OCI-LY1 (cell line): ENCODE data around the gene XRRA1.
A peak's percentile ranks its signal among the peaks of the same experiment; 100 is the strongest.

ENCODE experiments used
- H2AFZ ChIP-seq: fragments of 200-600 bp; sonication (generic), shearing (Covaris generic); 2 replicates; pipeline ENCODE4 v1.6.0; 2014; ENCODE audit warnings: antibody characterized with exemption, mild to moderate bottlenecking, low read length
- H3F3A ChIP-seq: fragments of 200-600 bp; sonication (generic), shearing (Covaris generic); 2 replicates; pipeline ENCODE4 v1.6.0; 2014; ENCODE audit warnings: mild to moderate bottlenecking, antibody characterized with exemption, low read length, moderate library complexity; ENCODE audit not compliant: insufficient read depth
- H3K27ac ChIP-seq: fragments of 200-600 bp; sonication (generic); 2 replicates; pipeline ENCODE4 v1.5.1; 2014; ENCODE audit warnings: low read length, mixed run types, mild to moderate bottlenecking, low read depth; ENCODE audit not compliant: poor library complexity, severe bottlenecking
- H3K27me3 ChIP-seq: fragments of 200-600 bp; sonication (generic); 2 replicates; pipeline ENCODE4 v1.6.0; 2014; ENCODE audit warnings: antibody characterized with exemption, mild to moderate bottlenecking, low read length, moderate library complexity; ENCODE audit not compliant: insufficient read depth
- H3K36me3 ChIP-seq: fragments of 200-600 bp; sonication (generic); 2 replicates; pipeline ENCODE4 v1.6.1; 2014; ENCODE audit warnings: mild to moderate bottlenecking, antibody characterized with exemption, low read length, moderate library complexity, mixed read lengths; ENCODE audit not compliant: insufficient read depth
- H3K4me1 ChIP-seq: fragments of 200-600 bp; sonication (generic); 2 replicates; pipeline ENCODE4 v1.5.1; 2014; ENCODE audit warnings: mild to moderate bottlenecking, low read length, moderate library complexity; ENCODE audit not compliant: insufficient read depth, severe bottlenecking
- H3K4me2 ChIP-seq: fragments of 200-600 bp; sonication (generic), shearing (Covaris generic); 2 replicates; pipeline ENCODE4 v1.6.1; 2014; ENCODE audit warnings: low read length
- H3K4me3 ChIP-seq: fragments of 200-600 bp; sonication (generic); 2 replicates; pipeline ENCODE4 v1.5.1; 2014; ENCODE audit warnings: low read length, low read depth, mild to moderate bottlenecking, mixed read lengths; ENCODE audit not compliant: poor library complexity, severe bottlenecking
- H3K79me2 ChIP-seq: fragments of 200-600 bp; shearing (Covaris generic); 2 replicates; pipeline ENCODE4 v1.6.1; 2016; ENCODE audit warnings: mixed run types, low read length, mixed read lengths; ENCODE audit not compliant: insufficient read depth
- H3K9ac ChIP-seq: fragments of 200-600 bp; sonication (generic), shearing (Covaris generic); 2 replicates; pipeline ENCODE4 v1.6.1; 2014; ENCODE audit warnings: mild to moderate bottlenecking, low read length, mixed read lengths
- H3K9me2 ChIP-seq: fragments of 200-600 bp; sonication (generic), shearing (Covaris generic); 2 replicates; pipeline ENCODE4 v1.6.1; 2014; ENCODE audit warnings: low read depth, mild to moderate bottlenecking, low read length, mixed read lengths
- H3K9me3 ChIP-seq: fragments of 200-600 bp; shearing (Covaris generic); 2 replicates; pipeline ENCODE4 v1.6.1; 2014; ENCODE audit warnings: low read length, mixed read lengths
- H4K20me1 ChIP-seq: fragments of 200-600 bp; sonication (generic), shearing (Covaris generic); 2 replicates; pipeline ENCODE4 v1.6.0; 2016; ENCODE audit warnings: mild to moderate bottlenecking, low read length; ENCODE audit not compliant: insufficient read depth
- EZH2 ChIP-seq: fragments of 200-600 bp; sonication (generic), shearing (Covaris generic); IDR thresholded peaks from 2 replicates; pipeline ENCODE4 v1.8.0; 2017; ENCODE audit warnings: borderline replicate concordance, mixed run types, mild to moderate bottlenecking, antibody characterized with exemption, low read length, moderate library complexity, mixed read lengths
- TF ChIP-seq, protein P1 (sequence below): fragments of 200-600 bp; sonication (generic), shearing (Covaris generic); IDR thresholded peaks from 2 replicates; pipeline ENCODE4 v1.5.1; 2017; ENCODE audit warnings: mild to moderate bottlenecking, antibody characterized with exemption, low read length, moderate library complexity, mixed read lengths

XRRA1 gene

DNA sequence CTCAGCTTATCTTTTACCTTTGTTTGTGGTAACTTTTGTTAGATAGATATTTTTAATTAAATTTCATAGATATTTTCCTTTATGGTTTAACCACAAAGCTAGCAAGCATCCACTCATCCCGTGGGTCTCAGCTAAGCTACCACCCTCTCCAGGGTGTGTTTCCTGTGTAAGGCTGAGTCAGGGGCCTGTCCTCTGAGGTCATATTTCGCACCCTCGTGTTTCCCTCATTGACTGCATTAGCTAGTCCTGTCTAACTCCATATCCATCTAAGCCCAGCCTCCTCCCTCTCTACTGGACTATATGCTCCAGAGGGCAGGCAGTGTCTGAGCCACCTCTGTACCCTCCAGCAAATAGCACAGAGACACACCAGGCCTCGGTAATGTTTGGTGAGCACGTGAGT lies 16.7 kb downstream of the XRRA1 start:
- no peak overlapping the region for H3K27ac ChIP-seq
- H3K4me2 ChIP-seq = no peak overlapping the region

DNA sequence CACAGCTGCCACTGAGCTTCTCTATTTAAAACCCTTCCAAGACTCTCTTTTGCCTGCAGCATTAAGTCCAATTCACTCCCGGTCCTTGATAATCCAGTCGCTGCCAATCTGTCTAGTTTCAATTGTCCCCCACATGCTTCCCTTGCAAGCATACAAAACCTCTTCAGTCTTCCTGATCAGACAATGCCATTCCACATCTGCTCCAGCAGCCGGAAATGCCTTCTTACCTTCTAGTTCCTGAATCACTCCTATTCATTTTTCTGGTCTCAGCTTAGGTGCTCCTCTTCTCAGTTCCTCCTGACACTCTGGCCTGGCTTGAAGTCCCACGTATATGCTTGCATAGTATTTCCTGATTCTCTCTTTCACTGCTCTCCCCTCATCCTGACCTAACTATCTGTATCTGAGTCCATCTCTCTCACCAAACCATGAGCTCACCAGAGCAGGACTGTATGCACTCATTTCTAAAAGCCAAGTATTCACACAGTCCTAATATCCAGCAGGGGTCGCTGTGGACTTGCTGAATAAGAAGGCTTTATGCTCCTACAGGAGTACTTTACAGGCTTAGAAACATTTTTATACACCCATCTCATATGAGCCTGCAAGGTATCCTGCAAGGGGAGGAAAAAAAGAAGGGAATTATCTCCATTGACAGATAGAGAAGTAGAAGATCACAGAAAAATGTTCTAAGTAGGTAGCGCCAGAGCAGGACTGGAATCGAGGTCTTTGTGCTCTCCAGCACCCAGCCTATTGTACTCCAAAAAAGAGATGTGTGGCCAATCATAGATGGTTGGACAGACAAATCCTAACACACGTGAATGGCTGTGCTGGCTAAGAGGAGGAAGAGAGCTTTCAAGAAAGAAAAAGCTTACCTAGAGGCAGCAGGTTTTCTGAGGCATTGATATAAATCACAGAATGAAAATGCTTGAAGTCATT lies 19.2 kb downstream of the XRRA1 start:
- no peaks in the 10 kb centered on the region for H4K20me1 ChIP-seq
- H3K4me2 ChIP-seq = no peak overlapping the region
- H3K36me3 ChIP-seq = peaks cover 57% of the 10 kb centered on the region
- H2AFZ ChIP-seq = no peak overlapping the region
- TF ChIP-seq, protein P1, sequence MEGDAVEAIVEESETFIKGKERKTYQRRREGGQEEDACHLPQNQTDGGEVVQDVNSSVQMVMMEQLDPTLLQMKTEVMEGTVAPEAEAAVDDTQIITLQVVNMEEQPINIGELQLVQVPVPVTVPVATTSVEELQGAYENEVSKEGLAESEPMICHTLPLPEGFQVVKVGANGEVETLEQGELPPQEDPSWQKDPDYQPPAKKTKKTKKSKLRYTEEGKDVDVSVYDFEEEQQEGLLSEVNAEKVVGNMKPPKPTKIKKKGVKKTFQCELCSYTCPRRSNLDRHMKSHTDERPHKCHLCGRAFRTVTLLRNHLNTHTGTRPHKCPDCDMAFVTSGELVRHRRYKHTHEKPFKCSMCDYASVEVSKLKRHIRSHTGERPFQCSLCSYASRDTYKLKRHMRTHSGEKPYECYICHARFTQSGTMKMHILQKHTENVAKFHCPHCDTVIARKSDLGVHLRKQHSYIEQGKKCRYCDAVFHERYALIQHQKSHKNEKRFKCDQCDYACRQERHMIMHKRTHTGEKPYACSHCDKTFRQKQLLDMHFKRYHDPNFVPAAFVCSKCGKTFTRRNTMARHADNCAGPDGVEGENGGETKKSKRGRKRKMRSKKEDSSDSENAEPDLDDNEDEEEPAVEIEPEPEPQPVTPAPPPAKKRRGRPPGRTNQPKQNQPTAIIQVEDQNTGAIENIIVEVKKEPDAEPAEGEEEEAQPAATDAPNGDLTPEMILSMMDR = peak; percentile 95
- TF ChIP-seq EZH2 = no peak
- H3K9me2 ChIP-seq = no peaks in the 10 kb centered on the region
- no peak overlapping the region for H3K9ac ChIP-seq
- no peaks in the 10 kb centered on the region for H3K79me2 ChIP-seq
- no peak overlapping the region for H3K27ac ChIP-seq
- H3F3A ChIP-seq = no peaks in the 10 kb centered on the region
- no peaks in the 10 kb centered on the region for H3K9me3 ChIP-seq
- H3K4me3 ChIP-seq = no peak overlapping the region
- no peaks in the 10 kb centered on the region for H3K27me3 ChIP-seq
- no peaks in the 10 kb centered on the region for H3K4me1 ChIP-seq

More for the DNA sequence above, 16.7 kb downstream of the XRRA1 start:
- no peaks in the 10 kb centered on the region for H3K79me2 ChIP-seq
- no peak overlapping the region for H3K9ac ChIP-seq
- H3K36me3 ChIP-seq = peaks cover 73% of the 10 kb centered on the region
- H4K20me1 ChIP-seq = no peaks in the 10 kb centered on the region
- no peaks in the 10 kb centered on the region for H3K9me2 ChIP-seq
- no peaks in the 10 kb centered on the region for H3K4me1 ChIP-seq
- no peaks in the 10 kb centered on the region for H3F3A ChIP-seq
- H3K4me3 ChIP-seq = no peak overlapping the region
- no peak overlapping the region for H2AFZ ChIP-seq
- H3K27me3 ChIP-seq = no peaks in the 10 kb centered on the region
- H3K9me3 ChIP-seq = no peaks in the 10 kb centered on the region
- TF ChIP-seq EZH2 = no peak
- TF ChIP-seq, protein P1 = no peak

DNA sequence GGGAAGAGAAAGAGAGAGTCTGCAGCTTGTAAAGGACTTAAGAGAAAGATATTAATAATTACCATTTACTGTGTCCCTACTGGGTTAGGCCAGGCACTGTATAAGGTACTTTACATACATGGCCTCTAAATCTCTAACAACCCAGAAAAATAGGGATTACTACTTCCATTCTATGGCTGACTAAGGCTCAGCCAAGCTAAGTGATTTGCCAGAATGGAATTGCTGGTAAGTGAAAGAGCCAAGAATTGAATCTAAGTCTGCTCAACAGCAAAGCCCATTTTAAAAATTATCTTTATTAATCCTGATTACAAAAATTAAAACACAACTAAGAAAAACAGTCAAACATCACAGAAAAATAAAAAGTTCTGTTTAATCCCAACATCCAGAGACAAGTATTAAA lies 21.4 kb downstream of the XRRA1 start:
- H3K79me2 ChIP-seq = no peaks in the 10 kb centered on the region
- H3K36me3 ChIP-seq = peaks cover 41% of the 10 kb centered on the region
- H3K27me3 ChIP-seq = no peaks in the 10 kb centered on the region
- H3K27ac ChIP-seq = no peak overlapping the region
- no peak overlapping the region for H3K9ac ChIP-seq
- H3K9me3 ChIP-seq = no peaks in the 10 kb centered on the region
- TF ChIP-seq EZH2 = no peak
- TF ChIP-seq, protein P1 = no peak
- no peaks in the 10 kb centered on the region for H3K9me2 ChIP-seq
- no peaks in the 10 kb centered on the region for H3F3A ChIP-seq
- no peak overlapping the region for H3K4me3 ChIP-seq
- H4K20me1 ChIP-seq = no peaks in the 10 kb centered on the region
- H3K4me1 ChIP-seq = no peaks in the 10 kb centered on the region
- no peak overlapping the region for H2AFZ ChIP-seq
- H3K4me2 ChIP-seq = no peak overlapping the region
